ENCODE results near the gene PDE11A. TPM values are rescaled to one million over a fixed set of nuclear protein-coding genes. Genes with fewer than 3 reads are reported as not detected.

PDE11A gene
- total RNA-seq, 1 donor from 2014 or later = 0.75 TPM

DNA sequence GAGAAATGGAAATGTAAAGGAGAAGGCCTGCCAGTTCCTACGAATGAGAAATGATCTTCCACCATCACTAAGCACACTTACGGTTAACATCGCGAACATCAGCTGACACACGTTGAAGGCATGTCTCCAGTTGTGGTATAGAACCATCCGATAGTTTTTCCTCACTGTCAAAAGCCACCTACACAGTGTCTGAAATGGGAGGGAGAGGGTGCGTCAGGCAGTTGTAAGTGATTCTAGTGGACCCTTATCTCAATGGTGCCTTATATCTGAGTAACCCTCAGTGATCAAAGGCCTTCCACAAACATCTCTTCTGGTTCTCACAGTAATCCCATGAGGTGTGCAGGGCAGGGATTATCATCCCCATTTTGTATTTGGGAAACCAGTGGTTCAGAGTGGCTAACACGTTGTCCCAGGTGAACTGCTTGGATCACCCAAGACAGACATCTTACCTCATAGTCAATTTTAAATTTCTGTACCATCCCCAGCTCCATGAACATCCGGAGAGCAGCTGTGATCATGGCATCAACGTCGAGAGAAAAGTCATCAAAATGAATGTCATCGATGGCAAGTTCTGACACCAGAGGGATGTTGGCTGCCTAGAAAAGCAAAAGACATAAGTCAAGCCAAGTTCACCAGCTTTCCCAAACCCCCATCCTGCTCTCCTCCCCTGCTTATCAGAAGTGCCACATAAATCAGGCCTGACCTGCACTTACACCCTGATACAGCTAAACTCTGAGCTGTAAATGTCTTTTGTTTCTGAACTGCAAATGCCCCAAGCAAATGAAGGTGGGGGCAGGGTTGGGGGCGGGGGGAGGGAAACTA is 344.8 kb downstream of the PDE11A start:
- TF ChIP-seq, protein P1, sequence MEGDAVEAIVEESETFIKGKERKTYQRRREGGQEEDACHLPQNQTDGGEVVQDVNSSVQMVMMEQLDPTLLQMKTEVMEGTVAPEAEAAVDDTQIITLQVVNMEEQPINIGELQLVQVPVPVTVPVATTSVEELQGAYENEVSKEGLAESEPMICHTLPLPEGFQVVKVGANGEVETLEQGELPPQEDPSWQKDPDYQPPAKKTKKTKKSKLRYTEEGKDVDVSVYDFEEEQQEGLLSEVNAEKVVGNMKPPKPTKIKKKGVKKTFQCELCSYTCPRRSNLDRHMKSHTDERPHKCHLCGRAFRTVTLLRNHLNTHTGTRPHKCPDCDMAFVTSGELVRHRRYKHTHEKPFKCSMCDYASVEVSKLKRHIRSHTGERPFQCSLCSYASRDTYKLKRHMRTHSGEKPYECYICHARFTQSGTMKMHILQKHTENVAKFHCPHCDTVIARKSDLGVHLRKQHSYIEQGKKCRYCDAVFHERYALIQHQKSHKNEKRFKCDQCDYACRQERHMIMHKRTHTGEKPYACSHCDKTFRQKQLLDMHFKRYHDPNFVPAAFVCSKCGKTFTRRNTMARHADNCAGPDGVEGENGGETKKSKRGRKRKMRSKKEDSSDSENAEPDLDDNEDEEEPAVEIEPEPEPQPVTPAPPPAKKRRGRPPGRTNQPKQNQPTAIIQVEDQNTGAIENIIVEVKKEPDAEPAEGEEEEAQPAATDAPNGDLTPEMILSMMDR (IDR thresholded peaks at IDR 0.05) = no peak
- no peak for DNase-seq (ENCODE audit: low spot score in 2 of 2)
- Histone ChIP-seq H3K27me3 (no peaks in the 10 kb centered on the region), H3K36me3 (no peaks in the 10 kb centered on the region), H3K27ac (no peak overlapping the region), H3K4me3 (no peak overlapping the region), H3K9me3 (no peaks in the 10 kb centered on the region), H3K4me1 (no peaks in the 10 kb centered on the region)
- intact Hi-C loops (cut with DNase I) = loop anchor here (10.0 kb wide), 1 partner anchor 233 kb away; no protein-coding TSS in a partner anchor

DNA sequence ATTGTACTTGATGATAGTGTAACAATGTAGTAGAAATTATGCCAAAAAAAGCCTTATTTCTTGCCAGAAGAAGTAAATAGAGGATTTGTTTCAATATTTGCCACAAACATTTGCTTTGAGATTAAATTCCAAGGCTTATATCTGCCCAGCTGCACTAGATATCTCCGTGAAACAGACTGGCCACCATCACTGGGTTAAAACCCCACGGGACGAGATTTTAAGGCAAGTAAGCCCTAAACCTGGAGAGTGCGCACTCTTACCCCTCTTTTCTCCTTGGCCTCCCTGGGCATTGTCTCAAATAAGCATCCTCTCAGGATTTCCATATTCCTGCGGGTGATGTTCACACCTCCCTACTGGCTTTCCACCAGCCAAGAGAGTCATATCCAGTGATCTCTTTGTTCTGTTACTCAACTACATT is 345.6 kb downstream of the PDE11A start:
- Histone ChIP-seq H3K4me3 (no peak overlapping the region), H3K27ac (no peak overlapping the region), H3K36me3 (no peaks in the 10 kb centered on the region), H3K27me3 (no peaks in the 10 kb centered on the region), H3K9me3 (no peaks in the 10 kb centered on the region), H3K4me1 (no peaks in the 10 kb centered on the region)
- intact Hi-C loops (cut with DNase I) = loop anchor here (10.0 kb wide), 1 partner anchor 232 kb away; no protein-coding TSS in a partner anchor
- no peak for DNase-seq (ENCODE audit: low spot score in 2 of 2)
- TF ChIP-seq, protein P1 (IDR thresholded peaks at IDR 0.05) = no peak

DNA sequence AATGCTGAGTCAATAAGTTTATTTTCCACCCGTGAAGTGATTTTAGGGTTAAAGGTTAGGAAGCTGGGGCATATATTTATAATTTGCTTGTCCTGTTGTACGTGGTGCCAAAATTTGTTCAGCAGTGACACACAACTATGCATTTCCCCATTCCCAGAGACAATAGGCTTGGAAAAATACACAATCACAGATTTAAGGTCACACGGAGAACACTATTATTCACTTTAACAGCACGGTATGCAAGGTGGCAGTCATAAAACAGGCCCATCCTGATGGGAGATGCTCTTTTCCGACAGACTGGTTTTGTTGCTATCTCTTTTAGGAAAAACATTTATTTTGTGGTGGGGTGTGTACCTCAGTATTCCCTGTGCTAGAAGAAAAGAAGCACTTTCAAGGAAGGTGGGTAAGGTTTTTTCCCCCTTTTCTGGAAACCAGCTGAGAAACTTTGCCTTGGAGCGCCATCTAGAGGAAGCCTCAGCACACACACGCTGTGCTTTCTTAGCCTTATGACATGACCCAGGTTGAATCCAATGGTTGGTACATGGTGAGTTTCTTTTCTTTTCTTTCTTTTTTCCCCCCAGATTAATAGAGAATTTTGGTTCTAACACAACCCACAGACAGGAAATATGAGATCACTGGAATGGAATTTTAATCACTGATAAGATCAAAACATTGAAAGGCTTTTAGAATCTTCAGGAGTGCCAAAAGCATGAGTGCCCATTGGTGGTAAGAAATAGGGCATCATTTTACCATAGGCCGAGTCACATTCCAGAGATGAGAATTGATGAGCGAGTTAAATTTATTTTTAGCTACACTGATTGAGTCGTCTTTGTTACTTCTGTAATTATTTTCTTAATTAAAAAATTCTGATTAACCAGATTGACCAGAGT is 347.9 kb downstream of the PDE11A start:
- Histone ChIP-seq H3K27ac (no peak overlapping the region), H3K4me1 (no peaks in the 10 kb centered on the region), H3K9me3 (no peaks in the 10 kb centered on the region), H3K4me3 (no peak overlapping the region), H3K36me3 (no peaks in the 10 kb centered on the region), H3K27me3 (no peaks in the 10 kb centered on the region)
- intact Hi-C loops (cut with DNase I) = loop anchor here (10.0 kb wide), 1 partner anchor 230 kb away; no protein-coding TSS in a partner anchor
- TF ChIP-seq, protein P1 (IDR thresholded peaks at IDR 0.05) = peak; percentile 27 to 74 (median 61)
- no peak for DNase-seq (ENCODE audit: low spot score in 2 of 2)

DNA sequence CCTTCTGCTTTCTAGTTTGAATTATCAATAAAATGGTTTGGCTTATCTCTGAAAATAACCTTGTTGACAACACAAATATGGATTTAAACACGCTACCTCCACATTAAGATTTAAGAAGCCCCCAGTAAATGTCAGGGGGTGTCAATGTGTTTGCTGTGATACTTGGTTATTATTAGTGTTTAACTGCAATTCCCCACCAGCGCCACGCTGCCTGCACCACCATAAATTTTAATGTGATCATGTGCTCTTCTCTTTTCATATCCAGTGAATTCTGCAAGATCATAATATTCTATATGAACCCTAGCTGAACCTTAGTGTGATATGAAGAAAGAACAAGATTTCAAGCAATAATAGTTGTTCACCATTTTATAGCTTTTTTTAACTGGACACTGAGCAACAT is 349.3 kb downstream of the PDE11A start:
- intact Hi-C loops (cut with DNase I) = loop anchor here (10.0 kb wide), 1 partner anchor 228 kb away; no protein-coding TSS in a partner anchor
- H3K27me3 ChIP-seq = no peaks in the 10 kb centered on the region
- H3K27ac ChIP-seq = no peak overlapping the region
- H3K4me1 ChIP-seq = no peaks in the 10 kb centered on the region
- no peaks in the 10 kb centered on the region for H3K36me3 ChIP-seq
- no peak for DNase-seq (ENCODE audit: low spot score in 2 of 2)
- no peaks in the 10 kb centered on the region for H3K9me3 ChIP-seq
- H3K4me3 ChIP-seq = no peak overlapping the region
- TF ChIP-seq, protein P1 (IDR thresholded peaks at IDR 0.05) = no peak

DNA sequence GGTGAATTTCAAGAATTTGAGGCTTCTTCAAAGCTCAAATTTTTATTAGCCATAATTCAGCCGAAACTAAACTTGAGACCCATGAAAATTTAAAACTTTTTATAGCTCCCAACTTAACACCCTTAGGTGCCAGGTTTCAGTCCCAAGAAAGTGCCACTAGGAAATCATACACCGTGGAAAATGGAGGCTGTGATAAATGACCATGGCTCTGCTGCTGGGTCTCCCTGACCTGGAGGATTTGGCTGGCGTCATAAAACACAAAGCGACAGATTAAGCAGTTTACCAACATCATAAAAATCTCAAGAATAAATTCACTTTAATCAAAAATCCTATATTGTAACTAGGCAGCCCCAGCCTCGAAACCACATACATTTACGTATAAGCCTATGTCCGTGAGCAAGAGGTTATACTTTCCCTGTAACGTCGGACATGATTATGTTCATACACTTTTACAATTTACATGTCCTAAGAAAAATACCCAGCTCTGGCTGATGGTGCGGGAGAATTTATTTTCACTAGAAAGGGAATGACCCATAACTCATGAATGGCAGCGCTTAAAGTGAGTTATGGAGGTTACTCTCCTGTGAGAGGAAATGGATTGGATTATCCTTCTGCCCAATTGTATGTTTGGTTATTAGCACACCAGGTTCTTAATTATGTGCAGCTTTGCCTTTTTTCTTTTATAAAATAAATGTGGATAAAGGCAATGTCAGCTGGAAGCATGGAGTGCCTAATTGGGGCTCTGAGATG is 350.6 kb downstream of the PDE11A start:
- H3K4me1 ChIP-seq = no peaks in the 10 kb centered on the region
- H3K36me3 ChIP-seq = no peaks in the 10 kb centered on the region
- no peak for DNase-seq (ENCODE audit: low spot score in 2 of 2)
- intact Hi-C loops (cut with DNase I) = loop anchor here (10.0 kb wide), 1 partner anchor 227 kb away; no protein-coding TSS in a partner anchor
- no peak overlapping the region for H3K4me3 ChIP-seq
- no peaks in the 10 kb centered on the region for H3K27me3 ChIP-seq
- TF ChIP-seq, protein P1 (IDR thresholded peaks at IDR 0.05) = no peak
- no peaks in the 10 kb centered on the region for H3K9me3 ChIP-seq
- H3K27ac ChIP-seq = no peak overlapping the region
